ENCODE results near the gene TUT4. TPM values are rescaled to one million over a fixed set of nuclear protein-coding genes. Genes with fewer than 3 reads are reported as not detected.

The TUT4 gene
- total and polyA plus RNA-seq, 2 experiments from 2014 or later: 42.6 to 93.3 TPM

DNA sequence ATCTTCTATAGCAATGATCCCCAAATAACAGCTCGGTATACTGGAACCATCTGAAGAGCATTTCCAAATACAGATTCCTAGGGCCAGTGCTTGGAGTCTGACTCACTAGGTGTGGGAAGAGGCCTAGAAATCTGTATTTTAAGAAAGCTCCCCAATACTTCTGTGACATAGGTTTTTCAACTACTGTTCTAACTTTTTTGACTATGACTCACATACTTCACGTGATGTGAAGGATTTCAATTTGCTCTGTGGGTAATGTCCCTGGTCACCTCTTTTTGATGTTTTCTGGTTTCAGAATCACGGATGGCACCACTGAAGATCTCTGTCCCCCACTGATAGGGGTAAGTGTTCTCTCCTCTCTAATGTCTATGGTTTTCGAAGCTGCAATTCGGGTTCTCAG is 159.7 kb downstream of the TUT4 start:
- no peak for DNase-seq (ENCODE audit: low read depth in 1 of 2, low spot score in 1 of 2)
- Histone ChIP-seq H3K36me3 (peaks cover 3% of the 10 kb centered on the region), H3K4me3 (no peak overlapping the region), H3K9me3 (ENCODE audit: low read depth) (no peaks in the 10 kb centered on the region), H3K27me3 (no peaks in the 10 kb centered on the region), H3K27ac (no peak overlapping the region), H3K4me1 (ENCODE audit: low read depth) (no peaks in the 10 kb centered on the region)
- TF ChIP-seq, protein P1, sequence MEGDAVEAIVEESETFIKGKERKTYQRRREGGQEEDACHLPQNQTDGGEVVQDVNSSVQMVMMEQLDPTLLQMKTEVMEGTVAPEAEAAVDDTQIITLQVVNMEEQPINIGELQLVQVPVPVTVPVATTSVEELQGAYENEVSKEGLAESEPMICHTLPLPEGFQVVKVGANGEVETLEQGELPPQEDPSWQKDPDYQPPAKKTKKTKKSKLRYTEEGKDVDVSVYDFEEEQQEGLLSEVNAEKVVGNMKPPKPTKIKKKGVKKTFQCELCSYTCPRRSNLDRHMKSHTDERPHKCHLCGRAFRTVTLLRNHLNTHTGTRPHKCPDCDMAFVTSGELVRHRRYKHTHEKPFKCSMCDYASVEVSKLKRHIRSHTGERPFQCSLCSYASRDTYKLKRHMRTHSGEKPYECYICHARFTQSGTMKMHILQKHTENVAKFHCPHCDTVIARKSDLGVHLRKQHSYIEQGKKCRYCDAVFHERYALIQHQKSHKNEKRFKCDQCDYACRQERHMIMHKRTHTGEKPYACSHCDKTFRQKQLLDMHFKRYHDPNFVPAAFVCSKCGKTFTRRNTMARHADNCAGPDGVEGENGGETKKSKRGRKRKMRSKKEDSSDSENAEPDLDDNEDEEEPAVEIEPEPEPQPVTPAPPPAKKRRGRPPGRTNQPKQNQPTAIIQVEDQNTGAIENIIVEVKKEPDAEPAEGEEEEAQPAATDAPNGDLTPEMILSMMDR (IDR thresholded peaks at IDR 0.05; ENCODE audit: low read depth, low read length): no peak

DNA sequence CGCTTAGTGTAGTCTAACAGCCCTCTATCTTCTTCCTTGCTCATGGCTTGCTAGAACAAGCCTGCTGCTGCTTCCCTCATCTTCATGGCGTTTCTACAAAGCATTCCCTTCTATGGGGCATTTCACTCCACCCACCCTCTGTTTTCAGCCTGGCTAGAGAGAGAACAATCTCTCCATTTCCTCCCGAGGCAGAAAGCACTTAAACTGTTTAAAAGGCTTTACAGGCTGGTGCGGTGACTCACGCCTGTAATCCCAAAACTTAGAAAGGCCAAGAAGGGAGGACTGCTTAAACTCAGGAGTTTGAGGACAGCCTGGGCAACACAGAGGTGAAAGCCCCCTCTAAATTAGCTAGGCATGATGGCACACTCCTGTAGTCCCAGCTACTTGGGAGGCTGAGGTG is 166.4 kb downstream of the TUT4 start:
- Histone ChIP-seq H3K9me3 (ENCODE audit: low read depth) (no peaks in the 10 kb centered on the region), H3K27ac (no peak overlapping the region), H3K27me3 (no peaks in the 10 kb centered on the region), H3K36me3 (no peaks in the 10 kb centered on the region), H3K4me3 (no peak overlapping the region), H3K4me1 (ENCODE audit: low read depth) (no peaks in the 10 kb centered on the region)
- TF ChIP-seq, protein P1 (IDR thresholded peaks at IDR 0.05; ENCODE audit: low read depth, low read length): no peak
- no peak for DNase-seq (ENCODE audit: low read depth in 1 of 2, low spot score in 1 of 2)

DNA sequence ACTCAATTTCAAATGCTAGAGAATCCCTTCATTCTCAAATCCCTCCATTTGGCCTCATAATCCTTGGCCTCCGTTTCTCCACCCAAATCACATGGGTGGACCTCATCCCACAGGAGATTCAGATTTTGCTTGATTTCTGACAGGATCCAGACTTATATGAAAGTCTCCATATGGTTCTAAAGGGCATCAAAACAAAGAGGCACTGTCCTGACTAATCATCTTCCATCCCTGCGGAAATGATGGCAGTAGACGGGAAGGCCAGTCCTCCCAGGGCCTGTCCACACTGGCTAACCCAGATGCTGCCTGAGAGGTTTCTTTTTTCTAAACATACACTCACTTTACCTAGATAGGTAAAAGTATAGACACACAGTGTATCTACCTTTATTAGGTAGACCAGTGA is 167.5 kb downstream of the TUT4 start:
- Histone ChIP-seq H3K27me3 (no peaks in the 10 kb centered on the region), H3K27ac (no peak overlapping the region), H3K9me3 (ENCODE audit: low read depth) (no peaks in the 10 kb centered on the region), H3K4me3 (no peak overlapping the region), H3K36me3 (no peaks in the 10 kb centered on the region), H3K4me1 (ENCODE audit: low read depth) (no peaks in the 10 kb centered on the region)
- no peak for DNase-seq (ENCODE audit: low read depth in 1 of 2, low spot score in 1 of 2)
- TF ChIP-seq, protein P1 (IDR thresholded peaks at IDR 0.05; ENCODE audit: low read depth, low read length): no peak

Other genes starting within 250 kb of the TUT4 start
- 15.0 and 16.8 TPM in 2 replicates for gene CC2D1B, start 186.9 kb downstream of the TUT4 start, total RNA-seq
- 4.8 and 14.4 TPM in 2 replicates for gene CC2D1B, start 186.9 kb downstream of the TUT4 start, polyA plus RNA-seq
- 2.2 and 4.5 TPM in 2 replicates for gene ORC1, start 148.7 kb downstream of the TUT4 start, total RNA-seq
- 3.4 and 4.6 TPM in 2 replicates for gene ORC1, start 148.7 kb downstream of the TUT4 start, polyA plus RNA-seq
- gene PRPF38A, start 148.5 kb downstream of the TUT4 start, total RNA-seq: 18.0 and 18.9 TPM in 2 replicates
- 43.4 and 53.4 TPM in 2 replicates for gene PRPF38A, start 148.5 kb downstream of the TUT4 start, polyA plus RNA-seq
- gene GPX7, start 49.3 kb upstream of the TUT4 start, total RNA-seq: 38.8 and 45.0 TPM in 2 replicates
- 14.4 and 30.5 TPM in 2 replicates for gene GPX7, start 49.3 kb upstream of the TUT4 start, polyA plus RNA-seq
- not detected in 2 replicates for gene SHISAL2A, start 80.1 kb upstream of the TUT4 start, total RNA-seq
- gene SHISAL2A, start 80.1 kb upstream of the TUT4 start, polyA plus RNA-seq: not detected in 2 replicates
- gene COA7, start 145.3 kb upstream of the TUT4 start, total RNA-seq: 5.6 and 7.6 TPM in 2 replicates
- 10.4 and 14.2 TPM in 2 replicates for gene COA7, start 145.3 kb upstream of the TUT4 start, polyA plus RNA-seq
- gene ZYG11B, start 173.4 kb upstream of the TUT4 start, total RNA-seq: 40.4 and 42.1 TPM in 2 replicates
- gene ZYG11B, start 173.4 kb upstream of the TUT4 start, polyA plus RNA-seq: 14.0 and 20.3 TPM in 2 replicates

Measured in cardiac muscle cell (in vitro differentiated cells and primary cell).